ENCODE data around the gene ZNF366.

GRCh38 chr5:72518001-72518683 is 10.9 kb upstream of the ZNF366 start:
- TF ChIP-seq CTCF (IDR thresholded peaks at IDR 0.05), result no peak
- TF ChIP-seq POLR2AphosphoS5 (IDR thresholded peaks at IDR 0.05; ENCODE audit: insufficient read depth in 1 of 2, low read depth in 1 of 2), result no peak
- no peak for TF ChIP-seq POLR2A (IDR thresholded peaks at IDR 0.05)

Data from vagina (tissue), 2 donors.